OCI-LY1 (cell line): ENCODE data around the gene NOP16.
A peak's percentile ranks its signal among the peaks of the same experiment; 100 is the strongest.

Source experiments
- H2AFZ ChIP-seq: fragments of 200-600 bp; sonication (generic), shearing (Covaris generic); 2 replicates; pipeline ENCODE4 v1.6.0; 2014; ENCODE audit warnings: antibody characterized with exemption, mild to moderate bottlenecking, low read length
- H3F3A ChIP-seq: fragments of 200-600 bp; sonication (generic), shearing (Covaris generic); 2 replicates; pipeline ENCODE4 v1.6.0; 2014; ENCODE audit warnings: mild to moderate bottlenecking, antibody characterized with exemption, low read length, moderate library complexity; ENCODE audit not compliant: insufficient read depth
- H3K27ac ChIP-seq: fragments of 200-600 bp; sonication (generic); 2 replicates; pipeline ENCODE4 v1.5.1; 2014; ENCODE audit warnings: low read length, mixed run types, mild to moderate bottlenecking, low read depth; ENCODE audit not compliant: poor library complexity, severe bottlenecking
- H3K27me3 ChIP-seq: fragments of 200-600 bp; sonication (generic); 2 replicates; pipeline ENCODE4 v1.6.0; 2014; ENCODE audit warnings: antibody characterized with exemption, mild to moderate bottlenecking, low read length, moderate library complexity; ENCODE audit not compliant: insufficient read depth
- H3K36me3 ChIP-seq: fragments of 200-600 bp; sonication (generic); 2 replicates; pipeline ENCODE4 v1.6.1; 2014; ENCODE audit warnings: mild to moderate bottlenecking, antibody characterized with exemption, low read length, moderate library complexity, mixed read lengths; ENCODE audit not compliant: insufficient read depth
- H3K4me1 ChIP-seq: fragments of 200-600 bp; sonication (generic); 2 replicates; pipeline ENCODE4 v1.5.1; 2014; ENCODE audit warnings: mild to moderate bottlenecking, low read length, moderate library complexity; ENCODE audit not compliant: insufficient read depth, severe bottlenecking
- H3K4me2 ChIP-seq: fragments of 200-600 bp; sonication (generic), shearing (Covaris generic); 2 replicates; pipeline ENCODE4 v1.6.1; 2014; ENCODE audit warnings: low read length
- H3K4me3 ChIP-seq: fragments of 200-600 bp; sonication (generic); 2 replicates; pipeline ENCODE4 v1.5.1; 2014; ENCODE audit warnings: low read length, low read depth, mild to moderate bottlenecking, mixed read lengths; ENCODE audit not compliant: poor library complexity, severe bottlenecking
- H3K79me2 ChIP-seq: fragments of 200-600 bp; shearing (Covaris generic); 2 replicates; pipeline ENCODE4 v1.6.1; 2016; ENCODE audit warnings: mixed run types, low read length, mixed read lengths; ENCODE audit not compliant: insufficient read depth
- H3K9ac ChIP-seq: fragments of 200-600 bp; sonication (generic), shearing (Covaris generic); 2 replicates; pipeline ENCODE4 v1.6.1; 2014; ENCODE audit warnings: mild to moderate bottlenecking, low read length, mixed read lengths
- H3K9me2 ChIP-seq: fragments of 200-600 bp; sonication (generic), shearing (Covaris generic); 2 replicates; pipeline ENCODE4 v1.6.1; 2014; ENCODE audit warnings: low read depth, mild to moderate bottlenecking, low read length, mixed read lengths
- H3K9me3 ChIP-seq: fragments of 200-600 bp; shearing (Covaris generic); 2 replicates; pipeline ENCODE4 v1.6.1; 2014; ENCODE audit warnings: low read length, mixed read lengths
- H4K20me1 ChIP-seq: fragments of 200-600 bp; sonication (generic), shearing (Covaris generic); 2 replicates; pipeline ENCODE4 v1.6.0; 2016; ENCODE audit warnings: mild to moderate bottlenecking, low read length; ENCODE audit not compliant: insufficient read depth
- EZH2 ChIP-seq: fragments of 200-600 bp; sonication (generic), shearing (Covaris generic); IDR thresholded peaks from 2 replicates; pipeline ENCODE4 v1.8.0; 2017; ENCODE audit warnings: borderline replicate concordance, mixed run types, mild to moderate bottlenecking, antibody characterized with exemption, low read length, moderate library complexity, mixed read lengths
- TF ChIP-seq, protein P1 (sequence below): fragments of 200-600 bp; sonication (generic), shearing (Covaris generic); IDR thresholded peaks from 2 replicates; pipeline ENCODE4 v1.5.1; 2017; ENCODE audit warnings: mild to moderate bottlenecking, antibody characterized with exemption, low read length, moderate library complexity, mixed read lengths

Gene NOP16

DNA sequence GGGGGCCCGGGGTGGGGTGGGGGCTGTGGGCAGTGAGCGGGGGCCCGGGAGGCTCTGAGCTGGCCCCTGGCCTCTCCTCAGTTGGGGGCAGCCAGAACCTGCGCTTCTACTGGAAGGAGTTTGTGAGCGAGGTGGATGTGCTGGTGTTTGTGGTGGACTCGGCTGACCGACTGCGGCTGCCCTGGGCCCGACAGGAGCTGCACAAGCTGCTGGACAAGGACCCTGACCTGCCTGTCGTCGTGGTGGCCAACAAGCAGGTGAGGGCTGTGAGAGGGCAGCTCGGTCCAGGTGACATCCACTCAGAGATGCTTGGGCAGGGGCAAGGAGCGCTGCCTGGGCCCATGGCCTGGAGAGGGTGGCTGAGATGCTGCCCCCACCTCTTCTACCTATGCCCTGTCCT is 19.7 kb downstream of the NOP16 start:
- TF ChIP-seq EZH2, result no peak
- TF ChIP-seq, protein P1, sequence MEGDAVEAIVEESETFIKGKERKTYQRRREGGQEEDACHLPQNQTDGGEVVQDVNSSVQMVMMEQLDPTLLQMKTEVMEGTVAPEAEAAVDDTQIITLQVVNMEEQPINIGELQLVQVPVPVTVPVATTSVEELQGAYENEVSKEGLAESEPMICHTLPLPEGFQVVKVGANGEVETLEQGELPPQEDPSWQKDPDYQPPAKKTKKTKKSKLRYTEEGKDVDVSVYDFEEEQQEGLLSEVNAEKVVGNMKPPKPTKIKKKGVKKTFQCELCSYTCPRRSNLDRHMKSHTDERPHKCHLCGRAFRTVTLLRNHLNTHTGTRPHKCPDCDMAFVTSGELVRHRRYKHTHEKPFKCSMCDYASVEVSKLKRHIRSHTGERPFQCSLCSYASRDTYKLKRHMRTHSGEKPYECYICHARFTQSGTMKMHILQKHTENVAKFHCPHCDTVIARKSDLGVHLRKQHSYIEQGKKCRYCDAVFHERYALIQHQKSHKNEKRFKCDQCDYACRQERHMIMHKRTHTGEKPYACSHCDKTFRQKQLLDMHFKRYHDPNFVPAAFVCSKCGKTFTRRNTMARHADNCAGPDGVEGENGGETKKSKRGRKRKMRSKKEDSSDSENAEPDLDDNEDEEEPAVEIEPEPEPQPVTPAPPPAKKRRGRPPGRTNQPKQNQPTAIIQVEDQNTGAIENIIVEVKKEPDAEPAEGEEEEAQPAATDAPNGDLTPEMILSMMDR, result no peak
- no peak overlapping the region for H2AFZ ChIP-seq
- H3K27ac ChIP-seq, result no peak overlapping the region
- H3K79me2 ChIP-seq, result no peaks in the 10 kb centered on the region
- H3K4me2 ChIP-seq, result no peak overlapping the region
- no peaks in the 10 kb centered on the region for H3K36me3 ChIP-seq
- H3K4me1 ChIP-seq, result peaks cover 15% of the 10 kb centered on the region
- no peak overlapping the region for H3K9ac ChIP-seq
- H3K9me3 ChIP-seq, result no peaks in the 10 kb centered on the region
- H3K9me2 ChIP-seq, result no peaks in the 10 kb centered on the region
- H4K20me1 ChIP-seq, result no peaks in the 10 kb centered on the region
- H3K4me3 ChIP-seq, result no peak overlapping the region
- H3F3A ChIP-seq, result no peaks in the 10 kb centered on the region
- H3K27me3 ChIP-seq, result no peaks in the 10 kb centered on the region

DNA sequence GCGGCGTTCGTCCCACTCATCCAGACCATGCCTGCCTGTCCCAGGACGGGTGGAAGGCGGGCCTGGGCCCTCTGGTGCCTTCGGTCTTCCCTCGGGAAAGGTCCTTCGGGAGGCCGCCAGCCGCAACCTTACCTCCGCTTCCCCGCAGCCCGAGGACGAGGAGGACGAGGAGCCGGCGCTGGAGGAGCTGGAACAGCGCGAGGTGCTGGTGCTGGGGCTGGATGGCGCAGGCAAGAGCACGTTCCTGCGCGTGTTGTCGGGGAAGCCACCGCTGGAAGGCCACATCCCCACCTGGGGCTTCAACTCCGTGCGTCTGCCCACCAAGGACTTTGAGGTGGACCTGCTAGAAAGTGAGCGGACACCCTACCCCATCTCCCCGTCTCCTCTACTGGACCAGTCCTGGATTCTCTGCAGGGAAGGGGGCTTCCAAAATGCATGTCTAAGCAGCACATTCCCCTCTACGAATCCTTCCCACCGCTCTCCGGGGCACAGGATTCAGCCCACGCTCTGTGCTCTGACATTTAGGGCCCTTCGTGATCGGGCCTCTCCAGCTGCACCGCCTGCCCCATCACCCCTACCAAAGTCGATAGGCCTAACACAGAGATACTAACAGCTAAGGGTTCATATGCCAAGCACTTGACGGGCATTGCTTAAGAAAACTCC is 22.0 kb downstream of the NOP16 start:
- H3K4me2 ChIP-seq, result peak overlapping the region; percentile 90

GRCh38 chr5:176365351-176366231 is 22.8 kb downstream of the NOP16 start, which contains the start of gene ARL10:
TSS of gene ARL10 (plus strand) at chr5:176365487. CDS start at chr5:176365564, 77 bp downstream.
- H3K4me2 ChIP-seq, result peak within 1 kb of the TSS; percentile 90
- peak within 1 kb of the TSS; percentile 68 for H3K9ac ChIP-seq
- no peaks in the 10 kb centered on the region for H4K20me1 ChIP-seq
- H3K4me3 ChIP-seq, result peak within 1 kb of the TSS; percentile 63
- H3F3A ChIP-seq, result no peaks in the 10 kb centered on the region
- peaks cover 7% of the 10 kb centered on the region; the same call in 1 of the 2 replicates for H3K79me2 ChIP-seq
- H3K27ac ChIP-seq, result no peak within 1 kb of the TSS
- peaks cover 15% of the 10 kb centered on the region for H3K4me1 ChIP-seq
- no peaks in the 10 kb centered on the region for H3K9me2 ChIP-seq
- no peaks in the 10 kb centered on the region for H3K9me3 ChIP-seq
- H3K27me3 ChIP-seq, result no peaks in the 10 kb centered on the region
- H2AFZ ChIP-seq, result peak within 1 kb of the TSS; percentile 89; the same call in 1 of the 2 replicates
- no peaks in the 10 kb centered on the region for H3K36me3 ChIP-seq
- TF ChIP-seq, protein P1, result no peak
- TF ChIP-seq EZH2, result no peak

More for the DNA sequence above, 22.0 kb downstream of the NOP16 start:
- no peaks in the 10 kb centered on the region for H3K27me3 ChIP-seq
- no peak overlapping the region for H3K27ac ChIP-seq
- peaks cover 15% of the 10 kb centered on the region for H3K4me1 ChIP-seq
- H3K9me2 ChIP-seq, result no peaks in the 10 kb centered on the region
- H3K9me3 ChIP-seq, result no peaks in the 10 kb centered on the region
- H2AFZ ChIP-seq, result no peak overlapping the region
- no peak for TF ChIP-seq EZH2
- peak overlapping the region; percentile 63 for H3K4me3 ChIP-seq
- no peak overlapping the region; the same call in 1 of the 2 replicates for H3K9ac ChIP-seq
- no peaks in the 10 kb centered on the region for H3K36me3 ChIP-seq
- no peaks in the 10 kb centered on the region for H3K79me2 ChIP-seq
- H4K20me1 ChIP-seq, result no peaks in the 10 kb centered on the region
- H3F3A ChIP-seq, result no peaks in the 10 kb centered on the region
